IMR-90 (cell line): ENCODE data around the gene ZMAT5. TPM values are rescaled to one million over a fixed set of nuclear protein-coding genes. Genes with fewer than 3 reads are reported as not detected.

ENCODE experiments used
- ATAC-seq: fragments of 200-7000 bp; cut with Tn5 transposase; 2 replicates; pipeline ENCODE4 v1.9.1; 2020; ENCODE audit warnings: low read depth, mild to moderate bottlenecking, moderate library complexity
- BruUV-seq: library from RNA; stranded (reverse); fragments of 400-500 nt; replicated peaks from 2 replicates; lab custom pipeline; 2021; lab: Mats Ljungman, UMichigan
- CTCF ChIA-PET: fragments of 300-600 bp; formaldehyde crosslinking; extraction: SDS; loops from one replicate; lab custom pipeline; 2021; ENCODE audit warnings: antibody characterized with exemption; lab: Yijun Ruan, JAX
- POLR2A ChIA-PET: fragments of 300-600 bp; sonication (Branson Sonifier 250); formaldehyde crosslinking; loops from one replicate; lab custom pipeline; 2022; ENCODE audit warnings: antibody characterized with exemption; ENCODE audit not compliant: unreplicated experiment; lab: Charles Lee
- DNase-seq: peaks from one replicate; pipeline ENCODE4 v3.0.0; 2013
- H2AFZ ChIP-seq: replicated peaks from 2 replicates; pipeline ENCODE3; 2013; ENCODE audit warnings: low read length, mild to moderate bottlenecking; ENCODE audit not compliant: poor library complexity
- H2AK5ac ChIP-seq: 2 replicates; pipeline ENCODE4 v1.6.1; 2013; ENCODE audit warnings: low read depth, low read length, inconsistent platforms
- H2AK9ac ChIP-seq: replicated peaks from 2 replicates; pipeline ENCODE3; 2013; ENCODE audit warnings: mild to moderate bottlenecking, low read depth, low read length, moderate library complexity; ENCODE audit not compliant: poor library complexity
- H2BK120ac ChIP-seq: 2 replicates; pipeline ENCODE4 v1.6.1; 2013; ENCODE audit warnings: low read depth, low read length, inconsistent platforms
- H2BK15ac ChIP-seq: 3 replicates; pipeline ENCODE4 v1.6.1; 2013; ENCODE audit warnings: low read depth, low read length, inconsistent platforms
- H2BK20ac ChIP-seq: 2 replicates; pipeline ENCODE4 v1.6.1; 2013; ENCODE audit warnings: low read depth, mild to moderate bottlenecking, inconsistent platforms, low read length, moderate library complexity
- H2BK5ac ChIP-seq: 2 replicates; pipeline ENCODE4 v1.6.1; 2013; ENCODE audit warnings: mild to moderate bottlenecking, low read depth, low read length, inconsistent platforms; ENCODE audit not compliant: poor library complexity, severe bottlenecking
- H3K14ac ChIP-seq: replicated peaks from 2 replicates; pipeline ENCODE4 v1.6.1; 2013; ENCODE audit warnings: low read depth, low read length, inconsistent platforms
- H3K18ac ChIP-seq: 2 replicates; pipeline ENCODE4 v1.6.1; 2013; ENCODE audit warnings: low read depth, low read length, control low read depth
- H3K23ac ChIP-seq: 2 replicates; pipeline ENCODE4 v1.6.1; 2013; ENCODE audit warnings: low read depth, low read length, inconsistent platforms
- H3K27ac ChIP-seq: 2 replicates; pipeline ENCODE4 v1.5.1; 2013; ENCODE audit warnings: mild to moderate bottlenecking, control low read depth, low read length; ENCODE audit not compliant: insufficient read depth
- H3K27me3 ChIP-seq: 2 replicates; pipeline ENCODE4 v1.6.1; 2013; ENCODE audit warnings: low read length; ENCODE audit not compliant: control insufficient read depth, insufficient read depth
- H3K36me3 ChIP-seq: 2 replicates; pipeline ENCODE4 v1.6.1; 2013; ENCODE audit warnings: low read length, mixed read lengths; ENCODE audit not compliant: control insufficient read depth, insufficient read depth
- H3K4ac ChIP-seq: 2 replicates; pipeline ENCODE4 v1.6.1; 2013; ENCODE audit warnings: low read depth, low read length, inconsistent platforms
- H3K4me1 ChIP-seq: 2 replicates; pipeline ENCODE4 v1.6.1; 2013; ENCODE audit warnings: low read length, mixed read lengths; ENCODE audit not compliant: control insufficient read depth, insufficient read depth
- H3K4me2 ChIP-seq: 2 replicates; pipeline ENCODE4 v1.6.1; 2013; ENCODE audit warnings: low read depth, mild to moderate bottlenecking, control low read depth, low read length, moderate library complexity
- H3K4me3 ChIP-seq: 2 replicates; pipeline ENCODE4 v1.5.1; 2013; ENCODE audit warnings: low read depth, mild to moderate bottlenecking, control low read depth, low read length, moderate library complexity; ENCODE audit not compliant: insufficient read depth
- H3K56ac ChIP-seq: 2 replicates; pipeline ENCODE4 v1.6.1; 2013; ENCODE audit warnings: low read length, inconsistent platforms; ENCODE audit not compliant: insufficient read depth; ENCODE audit errors: extremely low read depth
- H3K79me1 ChIP-seq, 2 experiments: 2 replicates each; pipeline ENCODE4 v1.6.1; 2013; ENCODE audit warnings: low read length in 2 of 2, inconsistent platforms in 1 of 2, low read depth in 1 of 2
- H3K9ac ChIP-seq: 2 replicates; pipeline ENCODE4 v1.6.1; 2013; ENCODE audit warnings: low read depth, low read length, control low read depth
- H3K9me1 ChIP-seq: 2 replicates; pipeline ENCODE4 v1.6.1; 2013; ENCODE audit warnings: low read length, inconsistent platforms; ENCODE audit not compliant: insufficient read depth
- H3K9me3 ChIP-seq: 2 replicates; pipeline ENCODE4 v1.6.1; 2013; ENCODE audit warnings: low read length; ENCODE audit not compliant: control insufficient read depth, insufficient read depth
- H4K20me1 ChIP-seq: 2 replicates; pipeline ENCODE4 v1.6.1; 2013; ENCODE audit warnings: low read length, inconsistent platforms; ENCODE audit not compliant: insufficient read depth
- H4K5ac ChIP-seq: 2 replicates; pipeline ENCODE4 v1.6.1; 2013; ENCODE audit warnings: mild to moderate bottlenecking, low read depth, low read length, control low read depth
- H4K8ac ChIP-seq, 2 experiments: 2 replicates each; pipeline ENCODE4 v1.6.1; 2013; ENCODE audit warnings: low read depth in 2 of 2, low read length in 2 of 2, control low read depth in 1 of 2, inconsistent platforms in 1 of 2
- H4K91ac ChIP-seq: 2 replicates; pipeline ENCODE4 v1.6.1; 2013; ENCODE audit warnings: low read depth, low read length, inconsistent platforms; ENCODE audit not compliant: insufficient read depth
- BHLHE40 ChIP-seq: fragments of 150-350 bp; IDR thresholded peaks from 2 replicates; pipeline ENCODE4 v1.6.1; 2016; ENCODE audit warnings: mild to moderate bottlenecking, low read depth, low read length
- CEBPB ChIP-seq: IDR thresholded peaks from 2 replicates; pipeline ENCODE4 v1.6.1; 2012; ENCODE audit warnings: low read depth, low read length, improper control_type of control experiment
- CHD1 ChIP-seq: IDR thresholded peaks from 2 replicates; pipeline ENCODE4 v1.6.1; 2012; ENCODE audit warnings: low read depth, low read length, improper control_type of control experiment
- ELK1 ChIP-seq: fragments of 150-350 bp; IDR thresholded peaks from 2 replicates; pipeline ENCODE4 v1.6.1; 2016; ENCODE audit warnings: low read depth, mild to moderate bottlenecking, low read length, moderate library complexity, borderline replicate concordance
- FOS ChIP-seq: fragments of 150-350 bp; IDR thresholded peaks from 2 replicates; pipeline ENCODE4 v1.6.1; 2016; ENCODE audit warnings: low read depth, low read length
- NFE2L2 ChIP-seq: fragments of 150-350 bp; IDR thresholded peaks from 2 replicates; pipeline ENCODE4 v1.6.1; 2016; ENCODE audit warnings: low read depth, mild to moderate bottlenecking, low read length
- POLR2A ChIP-seq: IDR thresholded peaks from 2 replicates; pipeline ENCODE4 v1.6.1; 2012; ENCODE audit warnings: mild to moderate bottlenecking, low read depth, low read length
- RAD21 ChIP-seq: IDR thresholded peaks from 2 replicates; pipeline ENCODE4 v1.6.1; 2012; ENCODE audit warnings: low read length, improper control_type of control experiment
- RCOR1 ChIP-seq: IDR thresholded peaks from 2 replicates; pipeline ENCODE4 v1.6.1; 2012; ENCODE audit warnings: mild to moderate bottlenecking, low read length, improper control_type of control experiment; ENCODE audit not compliant: insufficient replicate concordance
- SMC3 ChIP-seq: fragments of 150-350 bp; IDR thresholded peaks from 2 replicates; pipeline ENCODE4 v1.6.1; 2016; ENCODE audit warnings: low read depth, mild to moderate bottlenecking, antibody characterized with exemption, low read length, moderate library complexity
- USF2 ChIP-seq: fragments of 150-350 bp; IDR thresholded peaks from 2 replicates; pipeline ENCODE4 v1.6.1; 2017; ENCODE audit warnings: mild to moderate bottlenecking, antibody characterized with exemption, low read length, low read depth
- WGBS, 2 experiments: methylation state at CpG; one replicate each; pipeline versions ENCODE4 v1.1.5 to v1.1.7; 2013; ENCODE audit warnings: missing lambda C conversion rate in 2 of 2; ENCODE audit not compliant: insufficient read length in 1 of 2; ENCODE audit errors: extremely low coverage in 2 of 2; 5-methylcytosine and 5-hydroxymethylcytosine counted together
- dilution Hi-C: fragments of 300-500 bp; cut with HindIII; formaldehyde crosslinking; loops from one replicate; pipeline ENCODE4 v1.14.3; 2018; ENCODE audit warnings: low sequenced_read_pairs; ENCODE audit not compliant: unreplicated experiment
- in situ Hi-C: fragments of 300-500 bp; cut with MboI; formaldehyde crosslinking; loops from 3 replicates; pipeline ENCODE4 v1.14.3; 2019; ENCODE audit warnings: low sequenced_read_pairs, inconsistent platforms, mixed read lengths
- intact Hi-C: fragments of 100-400 bp; cut with micrococcal nuclease; formaldehyde crosslinking; loops from 2 replicates; pipeline ENCODE4 v1.10.0; 2022
- polyA plus RNA-seq, 3 experiments: library from polyadenylated mRNA; depleted of rRNA; stranded (reverse); fragments of >200 nt; gene quantifications; 2 replicates each; pipeline ENCODE4 v1.2.3, GENCODE V29; 2012; ENCODE audit warnings: low replicate concordance in 1 of 3
- total RNA-seq: library from RNA; depleted of rRNA; stranded (reverse); fragments of >200 nt; gene quantifications from 2 replicates; pipeline ENCODE4 v1.2.3, GENCODE V29; 2012

Gene ZMAT5
- total and polyA plus RNA-seq, 2 of the 4 experiments (the other 2 are of a cell fraction), result 21.7 to 31.8 TPM

- no TSS peak for BruUV-seq
- Histone ChIP-seq H2BK5ac (peak overlapping the region; percentile 92), H4K91ac (peak overlapping the region; percentile 96), H4K20me1 (no peaks in the 10 kb centered on the region), H3K79me1 (peaks cover 11 to 23% of the 10 kb centered on the region in 2 experiments; a peak in 3 of 4 replicates), H2AK9ac (peak overlapping the region; percentile 85), H2AFZ (no peak overlapping the region), H3K9ac (peak overlapping the region; percentile 22; the same call in 1 of the 2 replicates), H2BK20ac (peak overlapping the region; percentile 97), H4K5ac (peak overlapping the region; percentile 83), H3K27me3 (no peaks in the 10 kb centered on the region), H3K14ac (peak overlapping the region; percentile 84), H3K56ac (0 out of 2 replicates have a peak overlapping the region, but pooled peaks have one; percentile 34), H2AK5ac (peak overlapping the region; percentile 87), H3K23ac (peak overlapping the region; percentile 74), H3K9me1 (peaks cover 20% of the 10 kb centered on the region), H3K4me3 (no peak overlapping the region), H3K18ac (peak overlapping the region; percentile 89), H3K4me1 (peaks cover 12% of the 10 kb centered on the region), H3K9me3 (no peaks in the 10 kb centered on the region), H2BK120ac (peak overlapping the region; percentile 97), H3K4me2 (no peak overlapping the region), H3K36me3 (peaks cover 37% of the 10 kb centered on the region), H4K8ac (peak overlapping the region; percentile 63 to 89; a peak in 3 of 4 replicates), H3K27ac (peak overlapping the region; percentile 86; the same call in 1 of the 2 replicates), H2BK15ac (peak overlapping the region; percentile 85; the same call in 2 of the 3 replicates), H3K4ac (peak overlapping the region; percentile 97)
- DNase-seq, result no peak
- intact Hi-C loops, result no loop called here
- POLR2A ChIA-PET, result no interaction called here
- in situ Hi-C loops, result no loop called here
- TF ChIP-seq FOS, result no peak
- no peak for TF ChIP-seq USF2
- no peak for TF ChIP-seq RAD21
- no peak for TF ChIP-seq NFE2L2
- no peak for TF ChIP-seq RCOR1
- TF ChIP-seq POLR2A, result no peak
- TF ChIP-seq CHD1, result no peak
- TF ChIP-seq SMC3, result no peak
- TF ChIP-seq ELK1, result no peak
- no peak for TF ChIP-seq BHLHE40
- TF ChIP-seq CEBPB, result no peak
- 83% methylated on average over 2 of the region's 6 CpGs; no CpG with 5 or more reads in 1 of the 2 experiments for WGBS, 2 experiments
- CTCF ChIA-PET, result interaction anchor here (1.3 kb wide), 1 partner anchor 207 kb away, joined by 5 read pairs; no protein-coding TSS in a partner anchor
- dilution Hi-C loops, result no loop called here
- ATAC-seq, result no peak
Observed at GRCh38 chr22:29798318-29798717, 31.5 kb upstream of the ZMAT5 start.
